ENCODE results near the gene RSPH1. TPM values are rescaled to one million over a fixed set of nuclear protein-coding genes. Genes with fewer than 3 reads are reported as not detected.

Gene RSPH1
- total and polyA plus RNA-seq, 7 donors: 0.08 to 0.29 TPM; not detected in 5

DNA sequence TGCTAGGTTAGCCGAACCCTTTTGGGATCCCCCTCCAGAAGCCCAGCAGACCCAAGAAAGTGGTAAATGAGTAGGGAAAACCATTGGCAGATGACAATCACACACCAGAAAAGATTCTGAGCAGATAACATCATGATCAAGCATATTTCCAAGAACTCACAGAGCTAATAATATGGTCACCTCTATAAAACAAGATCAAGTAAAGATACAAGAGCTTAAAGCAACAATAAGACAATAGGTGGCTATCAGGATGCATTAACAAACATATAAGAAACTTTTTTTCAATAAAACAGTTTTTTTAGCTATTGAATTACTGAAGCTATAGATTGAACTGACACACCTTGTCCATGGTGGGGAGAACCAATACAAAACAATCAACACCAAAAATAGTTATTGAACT, 63.3 kb downstream of the RSPH1 start:
- DNase-seq (no peak), ATAC-seq (no peak)
- H3K4me1 ChIP-seq: no peaks in the 10 kb centered on the region
- H3K27ac ChIP-seq: no peak overlapping the region
- H3K9me3 ChIP-seq: no peaks in the 10 kb centered on the region
- WGBS, 3 donors: 56 to 89% (median 87%) methylated on average over 1 of the region's 1 CpG
- TF ChIP-seq CTCF (IDR thresholded peaks at IDR 0.05): no peak
- intact Hi-C loops (cut with DNase I): no loop called here
- H3K27me3 ChIP-seq (ENCODE audit: insufficient read depth in 3 of 3, low read length in 2 of 3): peaks cover 0 to 15% (median 6%) of the 10 kb centered on the region in 3 donors
- H3K36me3 ChIP-seq (ENCODE audit: insufficient read depth in 1 of 2, low read depth in 1 of 2): no peaks in the 10 kb centered on the region
- no peak overlapping the region for H3K4me3 ChIP-seq

DNA sequence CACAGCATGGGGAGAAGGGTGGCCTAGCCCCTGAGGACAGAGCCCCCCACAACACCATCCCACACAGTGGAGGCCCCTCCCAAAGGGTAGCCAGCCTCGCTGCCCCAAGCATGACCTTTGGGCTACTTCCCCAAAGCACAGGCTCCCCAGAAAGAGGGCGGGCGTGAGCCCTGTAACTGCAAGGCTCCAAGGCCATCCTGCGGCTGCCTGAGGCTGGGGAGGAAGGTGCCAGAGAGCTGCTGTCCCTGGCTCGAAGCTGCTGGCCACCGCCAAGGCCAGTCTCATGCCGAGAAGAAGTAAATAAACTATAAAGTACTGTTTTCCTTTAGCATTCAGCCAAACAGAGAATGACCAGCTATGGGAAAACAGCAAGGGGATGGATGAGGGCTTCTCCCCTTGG, 64.8 kb downstream of the RSPH1 start:
- intact Hi-C loops (cut with DNase I): no loop called here
- WGBS, 3 donors: 69 to 76% (median 70%) methylated on average over 7 of the region's 7 CpGs
- no peak for ATAC-seq

DNA sequence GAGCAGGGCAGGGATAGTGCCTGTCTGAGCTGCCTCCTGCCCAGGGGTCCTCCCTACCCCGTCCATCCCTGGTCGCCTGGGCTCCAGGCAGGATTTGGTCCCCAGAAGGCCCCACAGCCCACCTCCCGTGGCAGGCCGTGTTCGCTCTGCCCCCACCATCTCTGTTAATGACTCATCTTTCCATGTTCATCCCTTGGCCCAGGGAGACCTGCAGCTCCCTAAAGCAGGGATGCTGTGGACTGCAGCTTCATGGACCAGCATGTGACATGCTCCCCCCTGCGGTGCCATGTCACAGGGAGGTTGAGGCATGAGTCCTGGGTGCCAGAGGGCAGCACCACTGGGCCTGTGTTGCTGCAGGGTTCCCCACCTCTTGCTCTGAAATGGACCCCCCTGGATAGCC, 65.5 kb downstream of the RSPH1 start:
- DNase-seq (no peak), ATAC-seq (no peak)
- 78 to 81% (median 78%) methylated on average over 6 of the region's 6 CpGs for WGBS, 3 donors
- H3K4me1 ChIP-seq: no peaks in the 10 kb centered on the region
- TF ChIP-seq CTCF (IDR thresholded peaks at IDR 0.05): no peak
- intact Hi-C loops (cut with DNase I): no loop called here
- no peak overlapping the region for H3K4me3 ChIP-seq
- H3K27ac ChIP-seq: no peak overlapping the region
- H3K36me3 ChIP-seq (ENCODE audit: insufficient read depth in 1 of 2, low read depth in 1 of 2): no peaks in the 10 kb centered on the region
- H3K9me3 ChIP-seq: no peaks in the 10 kb centered on the region
- peaks cover 0 to 17% (median 7%) of the 10 kb centered on the region in 3 donors for H3K27me3 ChIP-seq (ENCODE audit: insufficient read depth in 3 of 3, low read length in 2 of 3)

More for the DNA sequence above, 64.8 kb downstream of the RSPH1 start:
- no peaks in the 10 kb centered on the region for H3K36me3 ChIP-seq (ENCODE audit: insufficient read depth in 1 of 2, low read depth in 1 of 2)
- H3K27ac ChIP-seq: no peak overlapping the region
- H3K4me3 ChIP-seq: no peak overlapping the region
- H3K27me3 ChIP-seq (ENCODE audit: insufficient read depth in 3 of 3, low read length in 2 of 3): peaks cover 0 to 13% (median 3%) of the 10 kb centered on the region in 3 donors
- DNase-seq: no peak
- no peaks in the 10 kb centered on the region for H3K9me3 ChIP-seq
- no peak for TF ChIP-seq CTCF (IDR thresholded peaks at IDR 0.05)
- H3K4me1 ChIP-seq: no peaks in the 10 kb centered on the region

DNA sequence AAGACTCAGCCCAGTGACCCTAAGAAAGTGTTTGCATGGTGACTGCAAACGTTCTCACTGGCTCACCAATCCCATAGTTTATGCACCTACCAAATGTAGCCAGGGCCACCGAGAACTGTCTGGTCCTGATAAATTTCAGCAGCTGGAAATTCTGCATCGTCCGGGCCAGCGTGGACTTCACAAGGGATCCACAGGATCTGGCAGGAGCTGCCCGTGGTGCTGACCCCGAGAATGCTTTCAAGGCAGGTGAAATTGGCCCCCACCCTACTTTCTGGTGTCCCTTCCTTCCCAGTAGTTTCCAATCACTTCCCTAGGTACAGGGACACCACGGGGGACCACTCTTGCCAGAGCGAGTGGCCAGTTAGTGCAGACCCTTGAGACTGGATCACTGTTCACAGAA, 66.2 kb downstream of the RSPH1 start:
- Histone ChIP-seq H3K9me3 (no peaks in the 10 kb centered on the region), H3K27me3 (ENCODE audit: insufficient read depth in 3 of 3, low read length in 2 of 3) (peaks cover 0 to 21% (median 7%) of the 10 kb centered on the region in 3 donors), H3K36me3 (ENCODE audit: insufficient read depth in 1 of 2, low read depth in 1 of 2) (no peaks in the 10 kb centered on the region), H3K4me3 (no peak overlapping the region), H3K4me1 (no peaks in the 10 kb centered on the region), H3K27ac (no peak overlapping the region)
- 20 to 30% (median 20%) methylated on average over 9 of the region's 9 CpGs for WGBS, 3 donors
- DNase-seq: no peak
- intact Hi-C loops (cut with DNase I): no loop called here
- ATAC-seq: no peak
- TF ChIP-seq CTCF (IDR thresholded peaks at IDR 0.05): no peak

GRCh38 chr21:42429021-42429420, 67.0 kb downstream of the RSPH1 start:
- ATAC-seq: no peak
- no peak overlapping the region for H3K27ac ChIP-seq
- H3K9me3 ChIP-seq: no peaks in the 10 kb centered on the region
- no peaks in the 10 kb centered on the region for H3K4me1 ChIP-seq
- no peak overlapping the region for H3K4me3 ChIP-seq
- 97 to 100% (median 100%) methylated on average over 1 of the region's 1 CpG for WGBS, 3 donors
- DNase-seq: no peak
- peaks cover 0 to 28% (median 7%) of the 10 kb centered on the region in 3 donors for H3K27me3 ChIP-seq (ENCODE audit: insufficient read depth in 3 of 3, low read length in 2 of 3)
- intact Hi-C loops (cut with DNase I): no loop called here
- TF ChIP-seq CTCF (IDR thresholded peaks at IDR 0.05): no peak
- H3K36me3 ChIP-seq (ENCODE audit: insufficient read depth in 1 of 2, low read depth in 1 of 2): no peaks in the 10 kb centered on the region
